NCI-H2196 treated with DMSO at 0.1 percent for 48 hours (cell line): ENCODE results near the gene NRARP.
"Not testable (repeated sequence)": the region's sequence is repeated elsewhere in the genome, so short reads cannot be mapped to it uniquely, and the experiment has no call there.

Experiments used
- DNase-seq: peaks from one replicate; lab custom pipeline; 2025; ENCODE audit not compliant: unreplicated experiment; lab: John Stamatoyannopoulos, UW

The NRARP gene

GRCh38 chr9:137302118-137302448 is at the start of gene NRARP:
Gene NRARP, minus strand, starts transcription at chr9:137302271. Its CDS starts 343 bp downstream, at chr9:137301928.
- peak; percentile 72 for DNase-seq

- DNase-seq, result no peak
Measured at GRCh38 chr9:137350696-137351584, 48.9 kb upstream of the NRARP start.

- no peak for DNase-seq
Measured at GRCh38 chr9:137349471-137350033, 47.5 kb upstream of the NRARP start.

GRCh38 chr9:137348769-137349470 is 46.8 kb upstream of the NRARP start:
- DNase-seq, result no peak

GRCh38 chr9:137347928-137348327 is 45.9 kb upstream of the NRARP start:
- DNase-seq, result no peak

GRCh38 chr9:137342482-137342881 is 40.4 kb upstream of the NRARP start:
- DNase-seq, result no peak

- no peak for DNase-seq
Measured at GRCh38 chr9:137341227-137341626, 39.2 kb upstream of the NRARP start.

- not testable (repeated sequence) for DNase-seq
Measured at GRCh38 chr9:137339908-137340462, 37.9 kb upstream of the NRARP start.

- no peak for DNase-seq
Measured at GRCh38 chr9:137339045-137339907, 37.2 kb upstream of the NRARP start.

GRCh38 chr9:137336735-137337134 is 34.7 kb upstream of the NRARP start:
- no peak for DNase-seq

- no peak for DNase-seq
Measured at GRCh38 chr9:137333016-137333671, 31.1 kb upstream of the NRARP start.

GRCh38 chr9:137331929-137332328 is 29.9 kb upstream of the NRARP start:
- DNase-seq, result no peak

GRCh38 chr9:137330689-137331088 is 28.6 kb upstream of the NRARP start:
- no peak for DNase-seq

GRCh38 chr9:137329590-137329989 is 27.5 kb upstream of the NRARP start:
- not testable (repeated sequence) for DNase-seq

GRCh38 chr9:137327641-137328550 is 25.8 kb upstream of the NRARP start:
- DNase-seq, result not testable (repeated sequence)

GRCh38 chr9:137326445-137327065 is 24.5 kb upstream of the NRARP start:
- no peak for DNase-seq

- no peak for DNase-seq
Measured at GRCh38 chr9:137325799-137326198, 23.7 kb upstream of the NRARP start.

- no peak for DNase-seq
Measured at GRCh38 chr9:137325124-137325523, 23.1 kb upstream of the NRARP start.
